ENCODE results near the gene ARHGEF4.

DNA sequence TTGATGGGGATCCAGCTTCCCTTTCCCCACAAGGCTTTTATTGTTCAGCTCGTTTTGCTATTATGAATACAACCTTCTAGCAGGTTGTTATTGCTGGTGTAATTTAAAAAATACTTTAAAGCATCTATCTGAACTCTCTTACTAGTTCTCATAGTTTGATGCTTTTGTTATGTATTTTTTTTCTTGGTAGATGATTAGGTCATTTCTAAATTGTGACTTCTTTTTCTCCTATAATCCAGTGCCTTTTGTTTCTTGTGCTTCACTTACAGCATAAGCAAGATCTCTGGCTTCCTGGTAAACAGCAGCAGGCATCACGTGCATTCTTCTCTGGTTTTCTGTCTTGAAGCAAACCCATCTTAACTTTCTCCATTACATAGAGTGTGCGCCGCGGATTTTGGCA, 160.5 kb downstream of the ARHGEF4 start:
- TF ChIP-seq, protein P1, sequence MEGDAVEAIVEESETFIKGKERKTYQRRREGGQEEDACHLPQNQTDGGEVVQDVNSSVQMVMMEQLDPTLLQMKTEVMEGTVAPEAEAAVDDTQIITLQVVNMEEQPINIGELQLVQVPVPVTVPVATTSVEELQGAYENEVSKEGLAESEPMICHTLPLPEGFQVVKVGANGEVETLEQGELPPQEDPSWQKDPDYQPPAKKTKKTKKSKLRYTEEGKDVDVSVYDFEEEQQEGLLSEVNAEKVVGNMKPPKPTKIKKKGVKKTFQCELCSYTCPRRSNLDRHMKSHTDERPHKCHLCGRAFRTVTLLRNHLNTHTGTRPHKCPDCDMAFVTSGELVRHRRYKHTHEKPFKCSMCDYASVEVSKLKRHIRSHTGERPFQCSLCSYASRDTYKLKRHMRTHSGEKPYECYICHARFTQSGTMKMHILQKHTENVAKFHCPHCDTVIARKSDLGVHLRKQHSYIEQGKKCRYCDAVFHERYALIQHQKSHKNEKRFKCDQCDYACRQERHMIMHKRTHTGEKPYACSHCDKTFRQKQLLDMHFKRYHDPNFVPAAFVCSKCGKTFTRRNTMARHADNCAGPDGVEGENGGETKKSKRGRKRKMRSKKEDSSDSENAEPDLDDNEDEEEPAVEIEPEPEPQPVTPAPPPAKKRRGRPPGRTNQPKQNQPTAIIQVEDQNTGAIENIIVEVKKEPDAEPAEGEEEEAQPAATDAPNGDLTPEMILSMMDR (optimal IDR thresholded peaks at IDR 0.05 in 1 of 3, IDR thresholded peaks at IDR 0.05 in 1 of 3, conservative IDR thresholded peaks at IDR 0.05 in 1 of 3; ENCODE audit: extremely low read depth in 1 of 3, insufficient read depth in 2 of 3, low read length in 3 of 3) = no peak
- TF ChIP-seq EZH2 (IDR thresholded peaks at IDR 0.05; ENCODE audit: low read length) = no peak

All from keratinocyte (primary cell).